Medulla oblongata (tissue), 1 donor: ENCODE results near the gene MRTO4.
"Not testable (repeated sequence)": the region's sequence is repeated elsewhere in the genome, so short reads cannot be mapped to it uniquely, and the experiment has no call there.

Experiments
- DNase-seq: peaks from one replicate; pipeline ENCODE4 v3.0.0-alpha.2; 2015; ENCODE audit errors: extremely low spot score

Gene MRTO4

DNA sequence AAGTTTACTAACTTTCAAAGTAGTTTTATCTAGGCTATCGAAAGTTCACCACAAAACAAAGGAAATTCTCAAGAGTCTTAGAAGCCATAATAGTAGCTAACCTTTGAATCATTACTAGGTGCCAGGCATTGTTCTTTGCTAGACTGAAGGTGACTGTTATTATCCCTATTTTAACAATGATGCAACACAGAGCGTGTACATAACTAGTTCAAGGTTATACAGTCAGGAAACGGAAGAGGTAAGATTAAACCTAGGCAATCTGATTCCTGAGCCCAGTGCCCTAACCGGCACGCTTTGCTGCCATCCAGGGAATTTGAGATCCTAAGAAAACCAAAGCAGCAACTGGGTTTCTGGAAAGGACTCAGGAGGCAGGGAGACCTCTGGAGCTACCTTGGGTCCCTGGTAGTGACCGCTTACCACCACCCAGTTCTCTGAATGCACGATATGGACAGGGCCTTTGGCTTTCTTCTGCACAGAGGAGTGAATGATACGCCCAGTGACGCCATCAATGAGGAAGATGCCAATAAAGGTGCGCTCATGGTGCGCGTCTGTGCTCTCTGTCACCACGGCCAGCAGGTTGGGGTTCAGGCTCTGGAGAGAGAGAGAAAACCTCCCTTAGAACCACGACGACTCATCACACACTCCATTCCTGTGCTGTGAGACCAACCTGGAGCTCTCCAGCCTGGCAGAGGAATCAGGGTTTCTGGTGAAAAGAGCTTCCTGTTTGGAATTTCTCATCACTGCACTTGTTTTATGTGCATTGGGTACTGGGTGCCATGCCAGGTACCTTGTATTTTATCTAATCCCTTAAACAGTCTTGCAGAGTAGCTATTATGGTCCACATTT is 28.4 kb upstream of the MRTO4 start:
- no peak for DNase-seq

- DNase-seq: no peak
These were observed 22.4 kb upstream of the MRTO4 start for GRCh38 chr1:19229229-19229628.

DNA sequence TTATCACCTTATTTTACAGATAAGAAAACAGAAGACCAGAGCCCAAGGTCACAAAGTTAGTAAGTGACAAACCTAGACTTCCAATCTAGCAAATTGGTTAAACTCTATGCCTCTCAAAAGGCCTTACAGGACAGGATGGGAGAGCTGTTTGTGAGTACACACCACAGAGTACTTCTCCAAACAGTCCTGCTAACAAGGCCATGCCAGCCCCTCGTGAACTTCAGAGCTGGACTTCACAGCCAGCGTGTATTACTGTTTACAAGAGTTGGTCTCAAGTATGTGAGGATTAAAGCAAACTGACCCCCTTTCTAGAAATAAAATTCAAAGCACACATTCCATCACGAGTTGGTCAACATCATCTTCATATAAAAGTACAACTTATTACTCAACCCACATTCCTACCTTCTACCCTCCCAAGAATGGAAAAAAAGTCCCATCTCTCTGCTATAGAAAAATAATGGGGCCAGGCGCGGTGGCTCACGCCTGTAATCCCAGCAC is 21.7 kb upstream of the MRTO4 start:
- no peak for DNase-seq

- DNase-seq: peak; percentile 45
These were observed 19.7 kb upstream of the MRTO4 start for GRCh38 chr1:19231736-19232523.

- DNase-seq: no peak
These were observed 19.1 kb upstream of the MRTO4 start for GRCh38 chr1:19232524-19232846.

DNA sequence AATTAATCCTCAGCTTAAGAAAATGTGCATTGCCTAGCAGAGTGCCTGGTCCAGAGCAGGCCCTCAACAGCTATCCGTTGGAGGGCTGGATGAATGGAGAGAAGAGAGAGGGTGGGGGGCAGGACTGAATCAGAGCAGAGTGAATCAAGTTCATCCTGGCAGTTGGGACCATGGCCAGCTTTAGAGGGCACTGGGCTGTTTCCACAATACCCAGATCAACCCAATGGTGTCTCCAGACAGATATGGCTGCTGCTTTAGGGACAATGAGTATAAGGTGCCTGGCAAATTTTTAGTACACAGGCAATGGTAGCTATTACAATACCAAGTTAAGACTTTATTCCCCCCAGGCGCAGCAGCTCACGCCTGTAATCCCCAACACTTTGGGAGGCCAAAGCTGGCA is 17.4 kb upstream of the MRTO4 start:
- DNase-seq: no peak

- DNase-seq: no peak
These were observed 11.7 kb upstream of the MRTO4 start for GRCh38 chr1:19239876-19240275.

DNA sequence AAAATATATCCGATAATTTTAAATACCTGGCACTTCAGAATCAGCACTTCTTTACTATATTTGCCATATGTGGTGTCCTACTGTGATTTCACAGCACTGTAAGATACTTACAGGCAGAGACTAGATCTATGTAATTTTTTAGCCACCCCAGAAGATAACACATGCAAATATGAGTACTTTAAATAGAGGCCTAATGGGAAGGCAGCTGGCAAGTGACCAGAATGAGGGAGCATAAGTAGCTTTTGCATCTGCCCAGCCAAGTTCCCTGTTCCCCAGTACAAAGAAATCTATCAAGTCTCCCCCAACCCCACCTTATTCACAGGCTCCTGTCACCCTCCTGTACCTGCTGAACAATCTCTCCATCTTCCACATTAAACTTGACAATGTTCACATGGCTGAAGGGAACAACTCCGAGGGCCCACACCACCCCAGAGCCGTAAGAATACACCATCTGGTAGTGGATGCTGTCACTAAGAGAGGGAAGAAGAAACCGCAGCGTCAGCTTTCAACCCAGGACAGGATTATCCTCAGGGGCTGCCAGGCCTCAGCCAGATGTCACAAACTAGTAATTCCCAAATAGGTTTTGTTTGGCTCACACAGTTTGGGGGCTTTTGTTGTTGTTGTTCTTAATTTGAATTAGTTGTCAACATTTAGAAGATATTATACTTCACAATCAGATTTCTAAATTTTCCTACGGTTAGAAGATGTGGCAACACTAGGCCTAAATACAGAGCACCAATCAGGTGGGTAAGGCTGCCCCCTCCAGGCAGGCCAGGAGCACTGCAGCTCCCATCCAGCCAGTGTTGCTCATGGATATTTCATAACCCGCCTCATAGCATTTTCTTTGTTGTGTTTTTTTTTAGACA is 10.7 kb upstream of the MRTO4 start:
- DNase-seq: peak; percentile 46

- DNase-seq: no peak
These were observed 838 bp upstream of the MRTO4 start for GRCh38 chr1:19250629-19251304.

GRCh38 chr1:19254416-19254815 is 2.8 kb downstream of the MRTO4 start:
- DNase-seq: peak; percentile 24

DNA sequence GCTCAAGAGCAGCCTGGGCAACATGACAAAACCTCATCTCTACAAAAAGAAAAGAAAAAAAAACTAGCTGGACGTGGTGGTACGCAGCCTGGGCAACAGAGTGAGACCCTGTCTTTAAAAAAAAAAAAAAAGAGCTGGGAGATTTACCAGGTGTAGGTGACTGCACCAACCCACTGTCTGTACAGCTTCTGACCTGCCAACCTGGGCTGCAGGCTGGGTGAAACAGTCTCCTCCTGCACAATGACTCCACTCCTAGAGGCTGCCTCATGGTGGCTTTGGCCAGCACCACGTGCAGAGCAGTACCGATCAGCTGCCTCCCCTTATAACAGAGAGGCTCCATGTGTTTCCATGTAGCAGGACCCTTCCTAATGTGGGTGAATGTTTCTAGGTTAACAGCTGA is 3.7 kb downstream of the MRTO4 start:
- DNase-seq: no peak

DNA sequence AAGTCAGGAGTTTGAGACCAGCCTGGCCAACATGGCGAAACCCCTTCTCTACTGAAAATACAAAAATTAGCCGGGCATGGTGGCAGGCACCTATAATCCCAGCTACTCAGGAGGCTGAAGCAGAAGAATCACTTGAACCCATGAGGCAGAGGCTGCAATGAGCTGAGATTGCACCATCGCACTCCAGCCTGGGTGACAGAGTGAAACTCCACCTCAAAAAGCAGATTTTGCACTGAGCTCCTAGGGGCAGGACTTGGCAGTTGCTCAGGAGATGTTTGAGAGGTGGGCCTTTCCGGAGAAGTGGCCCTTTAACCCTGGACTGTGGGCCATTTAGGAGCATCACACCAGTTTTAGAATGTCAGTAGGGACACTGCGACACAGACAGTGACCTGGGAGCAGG is 4.7 kb downstream of the MRTO4 start:
- DNase-seq: not testable (repeated sequence)

- no peak for DNase-seq
These were observed 5.7 kb downstream of the MRTO4 start for GRCh38 chr1:19257178-19257914.

GRCh38 chr1:19258353-19258752 is 6.7 kb downstream of the MRTO4 start:
- DNase-seq: no peak

DNA sequence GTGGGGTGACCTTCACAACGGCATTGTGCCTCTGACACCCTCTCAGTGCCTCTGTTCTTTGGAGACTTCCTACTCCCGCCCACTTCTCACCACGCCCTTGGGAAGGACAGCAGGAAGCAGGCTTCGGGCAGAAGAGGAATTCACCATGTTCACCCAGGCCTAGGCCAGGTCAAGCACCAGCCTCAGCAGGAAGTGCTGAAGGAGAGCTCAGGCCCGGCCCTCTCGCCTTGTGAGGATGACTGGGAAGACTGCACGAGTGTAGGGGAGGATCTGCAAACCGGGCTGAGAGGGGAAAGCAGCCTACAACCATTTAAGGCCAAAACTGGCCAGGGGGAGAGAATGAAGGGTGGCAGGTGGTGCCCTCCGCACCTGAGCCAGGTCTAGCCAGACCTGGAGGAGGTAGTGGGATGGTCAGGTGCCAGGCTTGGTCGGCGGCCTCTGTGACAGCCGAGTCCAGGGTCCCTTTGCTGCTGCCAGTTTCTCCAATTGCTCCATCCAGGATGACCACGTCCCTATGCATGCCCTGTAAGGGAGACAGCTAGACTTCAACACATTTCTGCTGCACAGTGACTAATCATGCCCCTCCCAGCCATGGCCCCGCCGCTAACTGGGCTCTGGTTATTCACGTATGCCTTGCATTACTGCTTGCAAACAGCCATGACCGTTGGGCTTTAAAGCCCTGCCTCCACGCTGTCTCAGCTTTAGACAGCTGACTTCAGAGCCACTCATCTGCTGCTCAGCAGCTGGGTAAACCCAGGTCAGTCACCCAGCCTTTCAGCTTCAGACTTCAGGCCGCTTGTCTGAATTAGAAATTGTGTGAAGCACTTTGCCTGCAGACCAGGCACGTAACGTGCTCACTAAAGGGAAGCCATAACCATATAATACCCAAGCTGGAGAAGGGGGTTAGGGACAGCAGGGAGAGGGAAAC is 8.9 kb downstream of the MRTO4 start:
- DNase-seq: no peak

- no peak for DNase-seq
These were observed 10.4 kb downstream of the MRTO4 start for GRCh38 chr1:19262047-19262446.

DNA sequence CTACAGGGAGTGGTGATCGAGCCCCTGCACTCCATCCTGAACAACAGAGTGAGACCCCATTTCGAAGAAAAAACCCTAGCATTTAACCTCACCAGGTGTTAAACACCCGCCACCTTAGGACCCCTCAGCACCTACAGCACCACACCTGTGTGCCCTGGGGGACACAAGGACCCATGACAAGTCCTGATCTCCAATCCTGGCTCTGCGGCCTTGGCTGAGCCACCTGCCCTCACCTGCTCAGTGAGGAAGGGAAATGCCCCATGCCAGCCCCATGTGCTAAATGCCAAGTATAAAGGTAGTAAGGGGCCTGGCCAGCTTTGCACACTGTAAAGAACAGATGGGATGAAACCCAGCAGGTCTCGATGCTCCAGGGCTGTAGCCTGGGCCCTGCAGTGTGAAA is 11.1 kb downstream of the MRTO4 start:
- no peak for DNase-seq

DNA sequence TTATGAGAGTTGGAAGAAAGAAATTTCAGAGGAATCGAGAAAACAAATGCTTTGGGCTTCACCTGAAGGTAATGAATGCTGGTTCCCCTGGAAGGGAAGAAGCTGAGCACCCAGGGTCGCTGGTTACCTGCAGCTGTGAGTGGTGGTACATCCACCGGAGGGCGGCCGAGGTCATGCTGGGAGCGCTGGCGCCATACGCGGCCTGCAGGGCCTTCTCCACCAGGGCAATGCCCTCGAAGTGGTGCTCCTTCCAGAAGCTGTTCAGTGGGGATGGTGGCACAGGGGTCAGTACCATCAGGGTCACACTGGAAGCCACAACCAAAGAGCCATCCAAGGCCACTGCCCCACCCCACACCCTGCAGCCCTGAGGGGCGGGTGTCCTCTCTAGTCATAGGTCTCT is 16.8 kb downstream of the MRTO4 start:
- no peak for DNase-seq

DNA sequence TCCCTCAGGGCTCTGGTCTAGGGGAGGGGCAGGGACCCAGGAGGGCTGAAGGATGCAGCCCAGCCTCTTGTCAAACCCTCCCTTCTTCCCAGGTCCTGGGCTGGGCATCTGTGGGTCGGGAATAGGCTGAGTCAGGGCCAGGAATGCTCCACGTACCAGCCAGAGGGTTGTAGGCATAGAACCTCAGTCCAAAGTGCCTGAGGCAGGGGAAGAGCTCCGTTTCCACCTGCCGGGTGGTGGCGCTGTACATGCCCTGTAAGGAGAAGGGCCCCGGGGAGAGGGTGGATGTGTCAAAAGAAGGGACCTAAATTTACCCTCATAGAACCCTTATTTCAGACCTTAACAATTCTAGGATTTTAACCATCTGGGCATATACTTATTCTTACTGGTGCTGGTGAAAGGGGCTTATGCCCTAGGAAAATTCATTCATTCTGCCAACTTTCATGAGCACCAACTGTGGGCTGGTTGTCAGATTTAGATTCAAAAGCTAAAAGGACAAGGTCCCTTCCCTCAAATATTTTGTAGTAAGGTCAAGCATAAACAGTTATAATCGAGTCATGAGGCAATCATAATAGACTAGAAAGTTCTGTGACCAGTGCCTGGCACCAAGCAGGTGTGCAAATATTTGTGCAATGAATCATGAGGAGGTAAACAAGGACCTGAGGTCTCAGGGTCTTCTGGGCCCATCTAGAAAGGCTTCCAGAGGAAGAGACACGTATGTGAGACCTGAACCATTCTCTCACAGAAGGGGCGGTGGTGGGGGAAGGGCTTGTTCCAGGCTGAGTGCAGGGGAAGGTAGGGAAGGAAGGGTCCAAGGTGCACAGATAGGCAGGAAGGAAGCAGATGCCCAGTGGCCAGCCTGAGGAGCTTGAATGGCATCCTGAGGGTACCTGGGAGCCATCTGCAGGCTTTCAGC is 18.1 kb downstream of the MRTO4 start:
- not testable (repeated sequence) for DNase-seq
